SIG-M5 treated with dmso at 0.1 percent for 504 hours (cell line): ENCODE data around the gene MIX23.

Source experiments
- DNase-seq: peaks from one replicate; lab custom pipeline; 2025; ENCODE audit not compliant: unreplicated experiment; lab: John Stamatoyannopoulos, UW

MIX23 gene

DNA sequence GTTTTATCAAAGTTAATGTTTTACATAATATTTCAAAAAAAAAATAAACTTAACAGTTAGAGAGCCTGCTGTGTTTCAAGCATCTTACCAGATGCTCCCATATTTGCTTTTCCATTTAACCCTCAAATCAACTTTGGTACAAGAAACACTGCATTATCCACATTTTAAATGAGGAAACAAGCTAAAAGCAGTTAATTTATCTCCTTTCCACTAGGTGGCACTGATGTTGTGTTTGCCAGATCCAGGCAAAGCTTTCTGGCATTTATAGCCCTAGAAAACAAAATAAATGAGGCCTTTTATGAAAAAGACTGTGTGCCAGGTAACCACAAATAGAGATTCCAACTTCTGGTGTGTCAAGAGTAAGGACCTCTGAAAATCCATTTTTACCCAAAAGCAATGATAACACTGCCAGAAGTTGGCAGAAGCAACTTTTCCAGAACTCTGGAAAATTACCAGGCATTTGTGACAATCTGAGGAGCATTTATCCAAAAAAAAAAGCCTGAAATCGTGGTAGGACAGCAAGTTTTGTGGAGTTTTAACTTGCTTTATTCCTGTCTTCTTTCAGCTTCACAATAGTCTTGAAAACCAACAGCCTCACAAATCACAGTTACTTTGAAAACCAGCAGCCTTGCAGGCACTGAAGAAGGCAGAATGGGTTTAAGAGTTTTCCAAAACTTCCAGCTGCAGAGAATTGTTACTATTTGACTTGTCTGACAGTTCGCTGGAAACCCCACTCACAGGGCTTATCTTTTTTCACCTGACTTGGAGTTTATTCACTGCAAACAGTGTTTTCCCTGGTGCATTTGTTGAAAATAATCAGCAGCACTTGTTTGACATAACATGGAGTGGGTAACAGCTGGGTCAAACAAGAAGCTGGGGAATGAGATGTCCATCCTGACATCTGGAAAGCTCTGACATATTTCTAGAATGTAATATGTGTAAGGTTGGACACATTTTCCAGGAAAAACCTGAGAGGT lies 10.1 kb upstream of the MIX23 start:
- DNase-seq: peak; percentile 73

DNA sequence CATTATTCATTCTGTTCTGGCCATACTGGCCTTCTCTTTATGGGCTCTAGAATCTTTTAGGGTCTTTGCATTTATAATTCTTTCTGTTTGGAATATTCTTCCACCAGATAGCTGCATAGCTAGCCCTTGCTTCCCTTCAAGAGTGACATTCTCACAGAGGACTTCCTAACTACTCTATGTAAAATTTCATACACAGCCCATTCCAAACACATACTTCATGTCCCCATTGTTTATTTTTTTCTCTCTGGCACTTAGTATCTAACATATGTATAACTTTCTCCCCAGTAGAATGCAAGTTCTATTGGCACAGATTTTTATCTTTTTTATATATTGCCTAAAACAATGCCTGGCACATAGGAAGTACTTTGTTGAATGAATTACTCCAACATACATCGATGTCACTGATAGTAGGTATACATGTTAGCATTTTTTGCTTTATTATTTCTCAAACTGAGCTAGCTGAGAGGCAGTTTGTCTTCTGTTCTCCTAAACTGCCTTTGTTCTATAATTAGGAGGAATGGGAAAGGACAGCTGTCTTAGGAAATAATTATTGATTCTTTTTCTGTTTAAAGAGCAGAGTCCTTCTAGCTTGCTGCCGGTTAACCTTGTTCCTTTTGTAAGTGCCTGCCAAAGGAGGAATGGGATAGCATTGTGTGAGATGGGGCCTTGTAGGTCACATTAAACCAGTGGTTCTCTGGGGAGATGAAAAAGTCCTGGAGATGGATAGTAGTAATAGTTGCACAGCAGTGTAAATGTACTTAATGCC lies 8.8 kb upstream of the MIX23 start:
- DNase-seq: no peak

DNA sequence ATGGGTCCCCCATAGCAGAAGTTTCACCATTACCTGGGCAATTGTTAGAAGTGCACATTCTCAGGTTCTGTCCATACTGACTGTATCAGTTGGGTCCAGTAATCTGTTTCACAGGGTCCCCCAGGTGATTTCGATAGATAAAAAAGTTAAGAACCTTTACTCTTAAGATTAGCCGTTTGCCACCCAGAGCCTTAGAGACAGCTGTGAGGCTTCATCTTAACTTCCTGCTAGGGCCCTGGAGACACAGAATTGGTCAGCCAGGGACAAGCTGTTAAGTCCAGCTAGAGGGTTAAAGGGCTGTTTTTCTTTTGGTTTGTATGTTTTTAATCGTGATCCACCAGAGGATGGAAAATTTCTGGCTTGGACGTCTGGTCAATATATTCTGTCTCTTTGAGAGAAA lies 7.6 kb upstream of the MIX23 start:
- no peak for DNase-seq

DNA sequence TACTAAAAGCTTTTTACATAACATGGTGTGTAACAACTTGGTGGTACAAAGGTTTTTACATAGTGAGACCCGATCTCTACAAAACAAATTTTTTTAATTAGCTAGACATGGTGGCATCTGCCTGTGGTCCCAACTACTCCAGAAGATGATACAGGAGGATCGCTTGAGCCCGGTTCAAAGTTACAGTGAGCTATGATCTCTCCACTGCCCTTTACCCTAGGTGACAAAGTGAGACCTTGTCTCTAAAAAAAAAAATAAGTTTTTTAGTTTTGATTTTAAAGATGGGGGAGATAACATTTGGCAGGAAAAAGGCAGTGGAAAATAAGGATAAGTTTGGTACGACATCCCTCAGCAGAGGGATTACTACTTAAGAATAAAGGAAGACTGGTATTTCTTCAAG lies 6.9 kb upstream of the MIX23 start:
- DNase-seq: no peak

DNA sequence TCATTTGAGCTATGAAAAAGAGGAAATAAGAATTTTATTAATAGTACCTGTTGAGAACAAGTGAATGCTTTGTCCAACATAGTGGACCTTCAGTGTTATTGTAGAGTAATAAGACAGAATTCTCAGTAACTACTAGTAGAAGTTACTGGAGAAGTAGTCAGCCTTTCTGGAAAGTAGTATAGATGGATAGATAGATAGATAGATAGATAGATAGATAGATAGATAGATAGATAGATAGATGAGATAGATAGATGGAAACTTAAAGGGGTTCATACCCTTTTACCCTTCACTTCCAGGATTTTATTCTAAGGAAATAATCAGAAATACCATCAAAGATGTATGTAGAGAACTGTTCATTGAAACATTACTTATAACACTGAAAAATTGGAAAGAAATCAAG lies 6.2 kb upstream of the MIX23 start:
- no peak for DNase-seq

DNA sequence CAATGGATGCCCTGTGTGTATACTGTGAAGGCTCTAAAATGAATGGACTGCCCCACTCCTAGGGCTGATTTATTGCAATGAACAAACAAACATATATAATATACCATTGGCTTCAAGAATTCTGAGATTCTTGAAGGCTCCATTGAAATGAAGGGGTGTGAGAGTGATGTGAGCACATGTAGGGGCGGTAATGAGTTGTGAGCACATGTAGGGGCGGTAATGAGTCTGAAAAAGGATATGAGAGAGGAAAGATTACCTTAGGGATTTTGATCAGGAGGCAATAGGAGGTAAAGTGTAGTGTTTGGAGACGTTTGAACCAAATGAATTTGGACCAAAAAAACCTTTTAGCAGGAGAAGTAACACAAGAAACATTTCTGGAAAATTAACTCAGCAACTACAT lies 4.7 kb upstream of the MIX23 start:
- DNase-seq: no peak

DNA sequence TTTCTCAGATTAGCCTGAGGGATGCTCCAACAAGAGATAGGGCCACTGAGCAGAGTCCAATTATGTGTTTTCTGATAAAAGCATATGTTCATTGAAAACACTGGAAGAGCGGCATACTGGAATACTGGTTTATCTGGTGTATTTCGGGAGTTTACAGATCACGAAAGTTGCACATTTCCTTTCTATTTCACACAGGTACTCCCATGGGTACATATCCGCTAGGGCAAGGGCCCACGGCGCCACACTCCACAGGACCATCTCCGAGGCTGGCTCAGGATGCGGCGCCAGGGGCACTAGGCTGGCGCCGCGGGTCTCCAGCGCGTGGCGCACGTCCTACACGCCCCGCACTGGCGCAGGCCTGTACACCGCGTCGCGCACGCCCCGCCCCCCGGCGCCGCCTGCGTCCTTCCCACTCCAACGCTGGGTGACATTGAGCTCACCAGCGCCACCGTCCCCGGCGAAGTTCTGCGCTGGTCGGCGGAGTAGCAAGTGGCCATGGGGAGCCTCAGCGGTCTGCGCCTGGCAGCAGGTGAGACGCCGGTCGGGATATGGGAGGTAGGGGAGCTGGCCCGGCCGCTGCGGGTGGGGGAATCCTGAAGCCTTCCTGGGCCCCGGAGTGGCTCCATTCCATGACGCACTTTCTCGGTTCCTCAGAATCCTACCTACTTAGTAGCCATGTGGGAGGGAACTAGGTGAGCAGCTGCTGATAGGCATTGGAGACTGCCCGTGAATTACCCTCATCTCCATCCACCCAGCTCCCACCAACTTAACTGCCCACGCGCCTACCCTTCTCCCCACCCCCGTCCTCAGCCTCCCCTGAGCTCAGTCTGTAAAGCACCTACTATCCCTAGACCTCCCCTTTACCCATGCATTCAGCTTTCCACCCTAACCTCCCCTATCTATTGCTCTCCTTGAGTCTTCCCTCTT lies 1.0 kb upstream of the MIX23 start, which contains the start of gene FAM162A:
Gene FAM162A (plus strand): TSS at position 412 of the 927 bp plus-strand sequence. CDS start 84 bp downstream, at position 496.
- DNase-seq: peak; percentile 92

GRCh38 chr3:122377975-122378374 lies 5.1 kb downstream of the MIX23 start:
- DNase-seq: no peak

DNA sequence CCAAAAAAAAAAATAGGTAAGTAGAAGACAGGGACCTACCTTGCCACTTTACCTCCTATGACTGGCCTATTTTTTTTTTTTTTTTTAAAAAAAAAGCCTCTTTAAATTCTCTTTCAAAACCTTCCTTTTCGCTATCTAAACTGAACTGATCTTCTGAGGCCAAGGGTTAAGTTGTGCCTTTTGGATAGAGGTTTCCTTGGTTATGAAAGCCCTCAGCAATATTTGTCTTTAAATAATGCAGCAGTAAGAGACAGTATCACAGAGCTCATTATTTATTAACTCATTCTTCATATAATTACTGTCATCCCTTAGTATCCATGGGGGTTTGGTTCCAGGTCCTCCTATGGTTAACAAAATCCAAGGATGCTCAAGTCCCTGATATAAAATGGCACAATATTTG lies 9.0 kb downstream of the MIX23 start:
- no peak for DNase-seq

- DNase-seq: no peak
These were observed 16.7 kb downstream of the MIX23 start for GRCh38 chr3:122366379-122366749.

DNA sequence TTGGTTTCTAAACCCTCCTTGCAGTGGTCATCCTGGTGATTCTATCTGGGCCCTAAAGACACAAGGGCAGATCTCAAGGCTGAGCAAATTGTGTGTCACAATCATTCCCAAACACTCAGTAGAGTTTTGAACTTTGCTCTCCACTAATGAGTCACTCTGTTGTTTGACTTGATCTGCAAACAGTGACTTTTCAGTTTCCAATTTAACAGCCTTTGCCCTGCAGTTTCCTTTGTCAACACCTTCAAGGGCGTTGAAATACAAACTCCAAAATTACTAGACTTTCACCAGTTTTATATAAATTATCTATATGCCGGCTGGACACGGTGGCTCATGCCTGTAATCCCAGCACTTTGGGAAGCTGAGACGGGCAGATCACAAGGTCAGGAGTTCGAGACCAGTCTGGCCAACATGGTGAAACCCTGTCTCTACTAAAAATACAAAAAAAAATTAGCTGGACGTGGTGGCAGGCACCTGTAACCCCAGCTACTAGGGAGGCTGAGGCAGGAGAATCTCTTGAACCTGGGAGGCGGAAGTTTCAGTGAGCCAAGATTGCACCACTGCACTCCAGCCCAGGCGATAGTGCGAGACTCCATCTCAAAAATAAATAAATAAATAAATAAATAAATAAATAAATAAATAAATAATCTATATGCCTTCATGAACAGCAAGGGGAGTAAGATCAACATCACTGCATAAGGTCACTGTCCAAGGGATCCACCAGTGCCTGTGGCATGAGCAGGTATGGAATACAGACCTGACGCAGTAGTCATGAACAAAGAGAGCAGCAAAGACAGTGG lies 17.3 kb downstream of the MIX23 start:
- DNase-seq: peak; percentile 60

- DNase-seq: no peak
These were observed 18.0 kb downstream of the MIX23 start for GRCh38 chr3:122365073-122365472.

DNA sequence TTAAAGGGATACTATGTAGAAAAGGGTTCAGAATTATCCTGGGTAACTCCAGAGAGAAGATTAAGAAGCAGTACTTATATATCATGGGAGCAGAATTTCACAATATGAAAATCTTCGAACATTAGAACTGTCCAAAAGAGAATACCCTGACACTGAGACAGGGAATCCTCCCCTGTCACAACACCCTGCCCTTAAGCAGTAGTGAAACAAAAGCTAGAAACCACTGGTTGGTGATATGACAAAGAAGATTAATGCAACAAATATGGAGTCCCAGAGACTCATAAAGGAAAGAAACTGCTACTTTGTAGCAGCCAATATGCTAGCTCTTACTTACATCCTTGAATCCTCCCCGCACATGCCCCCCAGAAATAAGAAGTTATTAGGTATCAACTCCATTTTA lies 18.5 kb downstream of the MIX23 start:
- no peak for DNase-seq

GRCh38 chr3:122362026-122362425 lies 21.0 kb downstream of the MIX23 start:
- no peak for DNase-seq

GRCh38 chr3:122358703-122359032 lies 24.4 kb downstream of the MIX23 start:
- no peak for DNase-seq

DNA sequence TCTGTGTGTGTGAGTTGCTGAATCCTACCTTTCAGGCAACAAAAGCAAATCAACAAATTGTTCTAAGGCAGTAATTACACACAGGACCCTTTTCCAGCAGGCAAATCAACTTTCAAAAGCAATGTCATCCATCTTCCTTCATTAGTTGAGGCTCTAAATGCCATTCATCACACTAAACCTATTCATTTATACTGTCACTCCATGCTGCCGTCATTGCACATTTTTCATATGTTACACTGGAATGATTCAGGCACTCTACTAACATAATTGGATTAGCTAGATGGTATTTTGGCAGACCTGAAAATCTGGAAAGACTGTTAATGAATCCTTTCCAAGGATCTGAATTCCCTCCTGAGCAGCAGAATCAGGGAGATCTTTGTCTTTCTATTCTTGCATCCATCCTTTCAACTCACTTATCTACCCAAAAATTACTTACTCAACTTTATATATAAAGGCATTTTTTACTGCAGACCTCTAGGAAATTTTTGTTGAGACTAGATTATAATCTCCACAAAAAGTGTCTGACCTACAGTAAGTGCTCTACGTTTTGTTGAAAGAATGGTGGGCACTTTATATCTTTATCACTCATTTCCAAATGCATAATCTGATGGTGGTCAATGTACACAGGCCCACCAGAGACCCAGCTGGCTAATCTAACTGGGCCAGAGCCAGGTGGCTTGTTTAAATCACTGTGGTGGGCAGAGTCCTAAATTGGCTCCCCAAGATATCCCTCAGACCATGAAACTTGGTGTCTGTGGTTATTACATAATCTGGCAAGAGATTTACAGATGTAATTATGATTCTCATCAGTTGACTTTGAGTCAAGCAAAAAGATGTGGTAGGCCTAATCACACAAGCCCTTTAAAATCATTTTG lies 25.0 kb downstream of the MIX23 start:
- DNase-seq: no peak

GRCh38 chr3:122356402-122356801 lies 26.6 kb downstream of the MIX23 start:
- DNase-seq: peak; percentile 13

DNA sequence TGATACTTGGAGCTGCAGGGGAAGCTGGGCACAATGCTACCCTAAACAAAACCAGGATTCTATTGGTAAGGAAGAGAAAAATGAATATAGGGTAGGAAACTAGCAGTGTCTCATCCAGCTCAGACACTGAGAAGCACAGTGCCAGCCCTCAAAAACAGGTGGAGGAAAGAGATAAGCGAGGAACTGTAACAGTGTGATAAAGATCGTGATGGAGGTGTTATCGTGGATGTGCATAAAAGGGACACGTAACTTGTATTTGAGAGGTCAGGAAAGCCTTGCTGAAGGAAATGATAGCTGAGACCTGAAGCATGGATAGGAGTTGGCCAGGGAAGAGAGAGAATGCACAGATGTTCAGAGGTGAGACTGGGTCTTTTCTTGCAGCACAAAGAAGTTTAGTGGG lies 27.4 kb downstream of the MIX23 start:
- no peak for DNase-seq

GRCh38 chr3:122353893-122354401 lies 29.1 kb downstream of the MIX23 start:
- peak; percentile 33 for DNase-seq
